Measurements from ENCODE around the gene HBD.

The HBD gene

GRCh38 chr11:5197536-5197935 lies 36.7 kb downstream of the HBD start:
- H3K27ac ChIP-seq (ENCODE audit: low read depth, low read length), result no peak overlapping the region
- H3K9me3 ChIP-seq (ENCODE audit: control insufficient read depth in 5 of 5, low read length in 5 of 5), result peaks cover 0 to 2% (median 0%) of the 10 kb centered on the region in 5 donors
- H3K9ac ChIP-seq (ENCODE audit: low read length in 5 of 5), result no peak overlapping the region
- no peaks in the 10 kb centered on the region for H3K36me3 ChIP-seq (ENCODE audit: control insufficient read depth in 5 of 5, insufficient read depth in 5 of 5, low read length in 5 of 5)
- H3K4me1 ChIP-seq (ENCODE audit: control insufficient read depth in 5 of 5, insufficient read depth in 5 of 5, low read length in 5 of 5), result no peaks in the 10 kb centered on the region
- H3K27me3 ChIP-seq (ENCODE audit: control insufficient read depth in 5 of 5, insufficient read depth in 4 of 5, low read length in 5 of 5), result no peaks in the 10 kb centered on the region
- no peak overlapping the region for H3K4me3 ChIP-seq (ENCODE audit: low read depth in 1 of 5, low read length in 5 of 5)

GRCh38 chr11:5196731-5197130 lies 37.6 kb downstream of the HBD start:
- peaks cover 0 to 3% (median 0%) of the 10 kb centered on the region in 5 donors for H3K9me3 ChIP-seq (ENCODE audit: control insufficient read depth in 5 of 5, low read length in 5 of 5)
- H3K27ac ChIP-seq (ENCODE audit: low read depth, low read length), result no peak overlapping the region
- H3K4me3 ChIP-seq (ENCODE audit: low read depth in 1 of 5, low read length in 5 of 5), result no peak overlapping the region

GRCh38 chr11:5196067-5196466 lies 38.2 kb downstream of the HBD start:
- H3K27ac ChIP-seq (ENCODE audit: low read depth, low read length), result no peak overlapping the region
- H3K36me3 ChIP-seq (ENCODE audit: control insufficient read depth in 5 of 5, insufficient read depth in 5 of 5, low read length in 5 of 5), result no peaks in the 10 kb centered on the region
- no peaks in the 10 kb centered on the region for H3K4me1 ChIP-seq (ENCODE audit: control insufficient read depth in 5 of 5, insufficient read depth in 5 of 5, low read length in 5 of 5)
- no peaks in the 10 kb centered on the region for H3K27me3 ChIP-seq (ENCODE audit: control insufficient read depth in 5 of 5, insufficient read depth in 4 of 5, low read length in 5 of 5)
- H3K4me3 ChIP-seq (ENCODE audit: low read depth in 1 of 5, low read length in 5 of 5), result no peak overlapping the region
- H3K9me3 ChIP-seq (ENCODE audit: control insufficient read depth in 5 of 5, low read length in 5 of 5), result peaks cover 0 to 3% (median 0%) of the 10 kb centered on the region in 5 donors
- H3K9ac ChIP-seq (ENCODE audit: low read length in 5 of 5), result no peak overlapping the region

More at GRCh38 chr11:5196731-5197130, 37.6 kb downstream of the HBD start:
- H3K36me3 ChIP-seq (ENCODE audit: control insufficient read depth in 5 of 5, insufficient read depth in 5 of 5, low read length in 5 of 5), result no peaks in the 10 kb centered on the region
- H3K9ac ChIP-seq (ENCODE audit: low read length in 5 of 5), result no peak overlapping the region
- no peaks in the 10 kb centered on the region for H3K27me3 ChIP-seq (ENCODE audit: control insufficient read depth in 5 of 5, insufficient read depth in 4 of 5, low read length in 5 of 5)
- no peaks in the 10 kb centered on the region for H3K4me1 ChIP-seq (ENCODE audit: control insufficient read depth in 5 of 5, insufficient read depth in 5 of 5, low read length in 5 of 5)

- no peak overlapping the region for H3K27ac ChIP-seq (ENCODE audit: low read depth, low read length)
- peaks cover 0 to 7% (median 2%) of the 10 kb centered on the region in 5 donors for H3K9me3 ChIP-seq (ENCODE audit: control insufficient read depth in 5 of 5, low read length in 5 of 5)
- no peaks in the 10 kb centered on the region for H3K27me3 ChIP-seq (ENCODE audit: control insufficient read depth in 5 of 5, insufficient read depth in 4 of 5, low read length in 5 of 5)
- H3K4me3 ChIP-seq (ENCODE audit: low read depth in 1 of 5, low read length in 5 of 5), result no peak overlapping the region
- no peaks in the 10 kb centered on the region for H3K36me3 ChIP-seq (ENCODE audit: control insufficient read depth in 5 of 5, insufficient read depth in 5 of 5, low read length in 5 of 5)
- no peak overlapping the region for H3K9ac ChIP-seq (ENCODE audit: low read length in 5 of 5)
- no peaks in the 10 kb centered on the region for H3K4me1 ChIP-seq (ENCODE audit: control insufficient read depth in 5 of 5, insufficient read depth in 5 of 5, low read length in 5 of 5)
Observed at GRCh38 chr11:5192738-5193137, 41.5 kb downstream of the HBD start.

- H3K27ac ChIP-seq (ENCODE audit: low read depth, low read length), result no peak overlapping the region
- H3K4me1 ChIP-seq (ENCODE audit: control insufficient read depth in 5 of 5, insufficient read depth in 5 of 5, low read length in 5 of 5), result no peaks in the 10 kb centered on the region
- no peak overlapping the region for H3K4me3 ChIP-seq (ENCODE audit: low read depth in 1 of 5, low read length in 5 of 5)
- no peaks in the 10 kb centered on the region for H3K27me3 ChIP-seq (ENCODE audit: control insufficient read depth in 5 of 5, insufficient read depth in 4 of 5, low read length in 5 of 5)
- H3K9ac ChIP-seq (ENCODE audit: low read length in 5 of 5), result no peak overlapping the region
- H3K36me3 ChIP-seq (ENCODE audit: control insufficient read depth in 5 of 5, insufficient read depth in 5 of 5, low read length in 5 of 5), result no peaks in the 10 kb centered on the region
- peaks cover 0 to 7% (median 2%) of the 10 kb centered on the region in 5 donors for H3K9me3 ChIP-seq (ENCODE audit: control insufficient read depth in 5 of 5, low read length in 5 of 5)
Observed at GRCh38 chr11:5188201-5188600, 46.1 kb downstream of the HBD start.
